ENCODE results near the gene TNS1. TPM values are rescaled to one million over a fixed set of nuclear protein-coding genes. Genes with fewer than 3 reads are reported as not detected.

Gene TNS1
- total and polyA plus RNA-seq, 2 donors from 2014 or later: 44.8 to 471 TPM

DNA sequence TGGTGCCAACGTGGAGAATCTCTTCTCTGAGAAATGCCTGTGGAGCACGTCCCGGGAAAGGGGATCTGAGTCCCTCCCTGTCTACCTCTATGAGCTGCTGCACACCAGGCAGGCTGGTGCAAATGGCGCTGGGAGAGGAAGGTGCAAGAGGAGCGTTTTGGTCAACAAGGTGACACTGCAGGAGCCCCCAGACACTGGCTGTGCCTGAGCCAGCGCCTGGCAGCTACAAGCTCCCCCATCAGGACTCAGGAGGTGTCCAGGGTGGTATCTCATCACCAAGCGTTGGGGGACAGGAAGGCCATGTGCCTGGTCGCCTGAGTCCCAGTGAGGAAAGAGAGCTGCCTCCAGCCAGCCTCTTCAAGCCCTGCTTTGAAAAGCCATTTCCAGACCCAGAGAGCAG, 173.4 kb downstream of the TNS1 start:
- Histone ChIP-seq H3K9ac (ENCODE audit: low read length in 3 of 3) (no peak overlapping the region), H3K9me3 (ENCODE audit: control insufficient read depth in 2 of 3, insufficient read depth in 1 of 3, low read length in 3 of 3) (no peaks in the 10 kb centered on the region), H3K36me3 (ENCODE audit: control insufficient read depth in 2 of 3, insufficient read depth in 3 of 3, low read length in 3 of 3) (peaks cover 0 to 70% (median 39%) of the 10 kb centered on the region in 3 donors), H3K27ac (ENCODE audit: low read depth in 2 of 2, low read length in 2 of 2) (no peak overlapping the region), H3K27me3 (ENCODE audit: control insufficient read depth, insufficient read depth, low read length) (no peaks in the 10 kb centered on the region), H3K4me3 (ENCODE audit: low read length in 3 of 3) (no peak overlapping the region), H3K4me1 (ENCODE audit: control insufficient read depth in 2 of 3, insufficient read depth in 2 of 3, low read depth in 1 of 3, low read length in 3 of 3) (peaks cover 0 to 41% (median 12%) of the 10 kb centered on the region in 3 donors)
- FAIRE-seq: no peak
- DNase-seq: peak in 1 of 5 donors; percentile 50
- TF ChIP-seq, protein P1, sequence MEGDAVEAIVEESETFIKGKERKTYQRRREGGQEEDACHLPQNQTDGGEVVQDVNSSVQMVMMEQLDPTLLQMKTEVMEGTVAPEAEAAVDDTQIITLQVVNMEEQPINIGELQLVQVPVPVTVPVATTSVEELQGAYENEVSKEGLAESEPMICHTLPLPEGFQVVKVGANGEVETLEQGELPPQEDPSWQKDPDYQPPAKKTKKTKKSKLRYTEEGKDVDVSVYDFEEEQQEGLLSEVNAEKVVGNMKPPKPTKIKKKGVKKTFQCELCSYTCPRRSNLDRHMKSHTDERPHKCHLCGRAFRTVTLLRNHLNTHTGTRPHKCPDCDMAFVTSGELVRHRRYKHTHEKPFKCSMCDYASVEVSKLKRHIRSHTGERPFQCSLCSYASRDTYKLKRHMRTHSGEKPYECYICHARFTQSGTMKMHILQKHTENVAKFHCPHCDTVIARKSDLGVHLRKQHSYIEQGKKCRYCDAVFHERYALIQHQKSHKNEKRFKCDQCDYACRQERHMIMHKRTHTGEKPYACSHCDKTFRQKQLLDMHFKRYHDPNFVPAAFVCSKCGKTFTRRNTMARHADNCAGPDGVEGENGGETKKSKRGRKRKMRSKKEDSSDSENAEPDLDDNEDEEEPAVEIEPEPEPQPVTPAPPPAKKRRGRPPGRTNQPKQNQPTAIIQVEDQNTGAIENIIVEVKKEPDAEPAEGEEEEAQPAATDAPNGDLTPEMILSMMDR (IDR thresholded peaks at IDR 0.05; ENCODE audit: borderline replicate concordance, extremely low read depth, insufficient read depth): no peak
- intact Hi-C loops (cut with DNase I): no loop called here

DNA sequence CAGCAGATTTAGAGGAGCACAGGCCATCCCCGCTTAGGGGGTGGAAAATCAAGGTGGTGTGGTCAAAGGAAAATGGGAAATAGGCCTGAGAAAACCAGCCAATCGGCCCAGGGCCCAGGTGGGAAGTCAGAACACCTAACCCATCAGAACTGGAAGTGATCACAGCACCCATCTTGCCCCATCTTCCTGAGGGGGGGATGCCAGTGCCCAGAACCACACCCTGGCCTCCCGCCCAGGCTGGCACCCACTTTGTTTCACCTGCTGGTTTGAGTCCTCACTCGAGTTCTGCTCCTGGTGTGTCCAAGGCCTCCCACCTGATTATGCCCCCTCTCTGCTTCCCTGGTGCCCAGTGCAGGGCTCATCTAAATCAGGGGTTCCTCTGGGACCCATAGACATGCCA, 174.5 kb downstream of the TNS1 start:
- FAIRE-seq: no peak
- peaks cover 0 to 65% (median 30%) of the 10 kb centered on the region in 3 donors for H3K36me3 ChIP-seq (ENCODE audit: control insufficient read depth in 2 of 3, insufficient read depth in 3 of 3, low read length in 3 of 3)

DNA sequence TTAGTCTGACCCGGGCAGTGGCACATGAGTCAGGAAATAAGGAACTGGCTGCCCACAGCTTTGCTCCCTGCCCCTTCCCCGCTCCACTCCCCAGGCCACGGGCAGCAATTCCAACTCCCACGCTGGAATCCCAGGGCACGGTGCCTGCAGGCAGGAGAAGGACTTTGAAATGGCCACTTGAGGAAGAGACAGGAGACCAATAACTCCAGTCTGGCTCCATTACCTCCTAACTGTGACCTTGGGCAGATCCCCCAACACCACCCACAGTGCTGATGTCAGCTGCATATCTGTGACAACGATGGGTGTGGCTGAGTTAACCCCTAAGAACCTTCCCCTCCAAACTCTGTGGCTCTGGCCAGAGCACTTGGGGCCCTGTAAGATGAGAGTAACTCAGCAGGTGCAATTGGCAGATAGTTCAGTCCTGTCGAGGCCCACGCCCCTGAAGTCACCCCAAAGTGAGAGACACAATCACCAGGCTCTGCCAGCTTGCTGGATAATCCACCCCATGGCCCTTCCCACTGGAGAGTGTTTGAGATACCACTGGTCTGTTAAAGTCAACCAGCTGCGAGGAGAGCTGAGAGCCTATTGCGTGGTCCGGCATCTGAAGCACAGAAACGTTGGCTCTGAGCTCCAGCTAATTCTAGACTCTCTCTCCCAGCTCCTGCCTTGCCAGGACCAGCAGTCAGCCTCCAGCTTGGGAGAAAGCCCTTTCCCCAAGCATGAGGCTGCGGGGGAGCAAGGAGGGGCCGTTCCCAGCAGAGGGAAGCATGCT, 175.2 kb downstream of the TNS1 start:
- H3K27ac ChIP-seq (ENCODE audit: low read depth in 2 of 2, low read length in 2 of 2): peak overlapping the region; percentile 57 to 64
- no peaks in the 10 kb centered on the region for H3K9me3 ChIP-seq (ENCODE audit: control insufficient read depth in 2 of 3, insufficient read depth in 1 of 3, low read length in 3 of 3)
- intact Hi-C loops (cut with DNase I): no loop called here
- H3K4me3 ChIP-seq (ENCODE audit: low read length in 3 of 3): no peak overlapping the region
- H3K4me1 ChIP-seq (ENCODE audit: control insufficient read depth in 2 of 3, insufficient read depth in 2 of 3, low read depth in 1 of 3, low read length in 3 of 3): peaks cover 0 to 32% (median 16%) of the 10 kb centered on the region in 3 donors
- TF ChIP-seq, protein P1 (IDR thresholded peaks at IDR 0.05; ENCODE audit: borderline replicate concordance, extremely low read depth, insufficient read depth): no peak
- peak in 3 of 5 donors; percentile 35 to 77 (median 55) for DNase-seq
- peak; percentile 33 for FAIRE-seq
- peaks cover 0 to 65% (median 27%) of the 10 kb centered on the region in 3 donors for H3K36me3 ChIP-seq (ENCODE audit: control insufficient read depth in 2 of 3, insufficient read depth in 3 of 3, low read length in 3 of 3)
- no peaks in the 10 kb centered on the region for H3K27me3 ChIP-seq (ENCODE audit: control insufficient read depth, insufficient read depth, low read length)
- peak overlapping the region in 1 of 3 donors; percentile 9 for H3K9ac ChIP-seq (ENCODE audit: low read length in 3 of 3)

More for the DNA sequence above, 174.5 kb downstream of the TNS1 start:
- peak in 1 of 5 donors; percentile 54 for DNase-seq
- H3K4me3 ChIP-seq (ENCODE audit: low read length in 3 of 3): no peak overlapping the region
- intact Hi-C loops (cut with DNase I): no loop called here
- TF ChIP-seq, protein P1 (IDR thresholded peaks at IDR 0.05; ENCODE audit: borderline replicate concordance, extremely low read depth, insufficient read depth): no peak
- H3K4me1 ChIP-seq (ENCODE audit: control insufficient read depth in 2 of 3, insufficient read depth in 2 of 3, low read depth in 1 of 3, low read length in 3 of 3): peaks cover 0 to 39% (median 12%) of the 10 kb centered on the region in 3 donors
- H3K9ac ChIP-seq (ENCODE audit: low read length in 3 of 3): no peak overlapping the region
- no peaks in the 10 kb centered on the region for H3K27me3 ChIP-seq (ENCODE audit: control insufficient read depth, insufficient read depth, low read length)
- H3K27ac ChIP-seq (ENCODE audit: low read depth in 2 of 2, low read length in 2 of 2): peak overlapping the region; percentile 57 to 64
- H3K9me3 ChIP-seq (ENCODE audit: control insufficient read depth in 2 of 3, insufficient read depth in 1 of 3, low read length in 3 of 3): no peaks in the 10 kb centered on the region
